Stimulated activated effector memory CD8-positive, alpha-beta T cell treated with anti-CD3 and anti-CD28 coated beads, Interleukin-12 subunit alpha, Interleukin-12 subunit beta, amount 100 ng/mL, for 72 hours (primary cell): Measurements from ENCODE around the gene PCSK4.

ENCODE experiments used
- ATAC-seq: fragments of 150-1000 bp; cut with Tn5 transposase; 2 replicates; pipeline ENCODE4 v1.10.0; 2021
- DNase-seq, 2 donors: peaks; one replicate each; pipeline ENCODE4 v3.0.0; 2021 to 2022; ENCODE audit warnings: low spot score in 2 of 2
- H3K27ac Mint-ChIP-seq: one replicate; pipeline ENCODE4 v1.8.0; 2022; ENCODE audit warnings: mild to moderate bottlenecking, mixed read lengths
- H3K36me3 Mint-ChIP-seq: one replicate; pipeline ENCODE4 v1.8.0; 2022; ENCODE audit warnings: mild to moderate bottlenecking, mixed read lengths
- H3K4me1 Mint-ChIP-seq: one replicate; pipeline ENCODE4 v1.8.0; 2022; ENCODE audit warnings: mixed read lengths
- H3K4me3 Mint-ChIP-seq: one replicate; pipeline ENCODE4 v1.8.0; 2022; ENCODE audit warnings: mild to moderate bottlenecking, mixed read lengths
- H3K9me3 Mint-ChIP-seq: one replicate; pipeline ENCODE4 v1.8.0; 2022; ENCODE audit warnings: mixed read lengths

PCSK4 gene

DNA sequence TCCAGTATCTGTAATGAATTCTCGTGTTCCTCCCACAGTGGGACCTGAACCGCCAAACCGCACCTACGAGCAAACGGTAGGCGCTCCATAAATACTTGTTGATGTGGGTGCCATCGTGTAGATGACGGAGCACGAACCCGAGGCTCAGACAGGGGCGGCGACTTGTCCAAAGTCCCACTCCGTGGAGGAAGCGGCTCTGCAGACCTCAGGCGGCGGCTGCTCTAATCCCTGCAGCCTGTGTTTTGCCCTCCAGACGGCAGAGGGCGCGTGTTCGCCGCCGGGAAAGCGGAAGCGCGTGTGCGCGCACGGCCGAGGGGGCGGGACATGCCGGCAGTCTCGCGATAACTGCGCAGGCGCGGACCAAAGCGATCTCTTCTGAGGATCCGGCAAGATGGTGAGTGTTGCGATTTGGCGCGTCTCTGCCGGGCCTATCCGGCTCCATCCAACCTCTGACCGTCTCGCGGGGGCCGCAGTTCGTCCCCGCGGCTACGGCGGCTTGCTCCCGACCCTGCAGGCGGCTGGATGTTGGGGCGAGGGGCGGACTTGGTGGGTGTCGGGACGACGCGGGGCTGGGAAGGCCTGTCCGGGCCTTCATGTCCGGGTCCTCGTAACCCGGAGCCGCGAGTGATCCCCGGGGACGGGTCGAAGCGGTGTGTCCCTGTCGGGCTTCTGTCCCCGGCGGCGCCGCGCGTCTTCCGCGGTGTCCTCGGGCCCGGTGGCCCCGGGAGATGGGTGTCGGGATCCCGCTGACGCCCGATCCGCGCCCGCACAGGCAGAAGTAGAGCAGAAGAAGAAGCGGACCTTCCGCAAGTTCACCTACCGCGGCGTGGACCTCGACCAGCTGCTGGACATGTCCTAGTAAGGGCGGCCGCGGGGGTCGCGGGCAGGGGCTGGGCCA lies 51.9 kb downstream of the PCSK4 start, which contains the start of gene RPS15:
RPS15 (plus strand) TSS at position 362 of the 898 bp plus-strand sequence; CDS start at position 392, 30 bp downstream.
- H3K9me3 Mint-ChIP-seq, result no peaks in the 10 kb centered on the region
- peaks cover 31% of the 10 kb centered on the region for H3K4me1 Mint-ChIP-seq
- peak within 1 kb of the TSS; percentile 100 for H3K27ac Mint-ChIP-seq
- H3K36me3 Mint-ChIP-seq, result peaks cover 90% of the 10 kb centered on the region
- ATAC-seq (peak; percentile 86), DNase-seq (peak; percentile 96 to 98)
- peak within 1 kb of the TSS; percentile 96 for H3K4me3 Mint-ChIP-seq

- Mint-ChIP-seq H3K4me1 (peaks cover 31% of the 10 kb centered on the region), H3K27ac (peak overlapping the region; percentile 100), H3K36me3 (peaks cover 90% of the 10 kb centered on the region), H3K9me3 (no peaks in the 10 kb centered on the region), H3K4me3 (peak overlapping the region; percentile 96)
- no peak for DNase-seq
- no peak for ATAC-seq
Measured at GRCh38 chr19:1437609-1438008, 52.5 kb downstream of the PCSK4 start.

- Mint-ChIP-seq H3K9me3 (no peaks in the 10 kb centered on the region), H3K27ac (no peak overlapping the region), H3K4me1 (peaks cover 19% of the 10 kb centered on the region), H3K4me3 (no peak overlapping the region), H3K36me3 (peaks cover 90% of the 10 kb centered on the region)
- DNase-seq (no peak), ATAC-seq (no peak)
Measured at GRCh38 chr19:1435378-1435989, 54.7 kb downstream of the PCSK4 start.

DNA sequence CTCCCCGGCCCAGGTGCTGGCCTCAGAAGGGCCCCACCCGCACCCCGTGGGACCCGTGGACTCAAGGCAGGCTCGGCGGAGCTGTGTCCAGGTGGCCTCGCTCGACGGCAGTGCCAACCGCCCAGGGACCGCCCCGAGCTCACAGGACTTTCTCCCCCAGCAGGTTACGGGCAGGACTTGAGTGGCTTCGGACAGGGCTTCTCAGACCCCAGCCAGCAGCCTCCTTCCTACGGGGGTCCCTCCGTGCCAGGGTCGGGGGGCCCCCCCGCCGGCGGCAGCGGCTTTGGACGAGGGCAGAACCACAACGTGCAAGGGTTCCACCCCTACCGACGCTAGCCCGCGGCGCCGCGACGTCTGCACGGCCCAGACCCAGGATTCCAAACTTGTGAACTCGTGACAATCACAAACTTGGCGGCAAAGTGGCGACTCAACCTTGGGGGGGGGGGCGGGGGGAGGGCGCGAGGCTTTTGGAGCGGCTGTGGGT lies 55.5 kb downstream of the PCSK4 start:
- ATAC-seq, result no peak
- Mint-ChIP-seq H3K9me3 (no peaks in the 10 kb centered on the region), H3K27ac (no peak overlapping the region), H3K4me1 (peaks cover 11% of the 10 kb centered on the region), H3K4me3 (no peak overlapping the region), H3K36me3 (peaks cover 90% of the 10 kb centered on the region)
- no peak for DNase-seq

DNA sequence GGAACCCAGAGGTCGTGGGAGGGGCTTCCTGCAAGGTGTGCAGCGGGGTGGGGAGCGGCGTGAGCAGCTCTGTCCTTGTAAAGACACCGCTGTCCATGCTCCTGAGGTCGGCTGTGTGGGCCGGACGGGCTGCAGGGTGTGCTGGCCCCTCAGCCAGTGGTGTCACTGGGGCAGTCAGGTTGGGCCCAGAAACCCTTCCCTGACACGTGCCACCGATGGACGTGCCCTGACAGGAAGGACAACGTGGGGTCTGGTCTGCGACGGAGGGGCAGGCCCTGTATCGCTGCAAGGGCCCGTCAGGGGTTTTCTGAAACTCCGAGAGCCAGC lies 56.1 kb downstream of the PCSK4 start:
- no peak overlapping the region for H3K4me3 Mint-ChIP-seq
- no peaks in the 10 kb centered on the region for H3K9me3 Mint-ChIP-seq
- H3K27ac Mint-ChIP-seq, result no peak overlapping the region
- ATAC-seq (no peak), DNase-seq (no peak)
- peaks cover 86% of the 10 kb centered on the region for H3K36me3 Mint-ChIP-seq
- peaks cover 7% of the 10 kb centered on the region for H3K4me1 Mint-ChIP-seq

DNA sequence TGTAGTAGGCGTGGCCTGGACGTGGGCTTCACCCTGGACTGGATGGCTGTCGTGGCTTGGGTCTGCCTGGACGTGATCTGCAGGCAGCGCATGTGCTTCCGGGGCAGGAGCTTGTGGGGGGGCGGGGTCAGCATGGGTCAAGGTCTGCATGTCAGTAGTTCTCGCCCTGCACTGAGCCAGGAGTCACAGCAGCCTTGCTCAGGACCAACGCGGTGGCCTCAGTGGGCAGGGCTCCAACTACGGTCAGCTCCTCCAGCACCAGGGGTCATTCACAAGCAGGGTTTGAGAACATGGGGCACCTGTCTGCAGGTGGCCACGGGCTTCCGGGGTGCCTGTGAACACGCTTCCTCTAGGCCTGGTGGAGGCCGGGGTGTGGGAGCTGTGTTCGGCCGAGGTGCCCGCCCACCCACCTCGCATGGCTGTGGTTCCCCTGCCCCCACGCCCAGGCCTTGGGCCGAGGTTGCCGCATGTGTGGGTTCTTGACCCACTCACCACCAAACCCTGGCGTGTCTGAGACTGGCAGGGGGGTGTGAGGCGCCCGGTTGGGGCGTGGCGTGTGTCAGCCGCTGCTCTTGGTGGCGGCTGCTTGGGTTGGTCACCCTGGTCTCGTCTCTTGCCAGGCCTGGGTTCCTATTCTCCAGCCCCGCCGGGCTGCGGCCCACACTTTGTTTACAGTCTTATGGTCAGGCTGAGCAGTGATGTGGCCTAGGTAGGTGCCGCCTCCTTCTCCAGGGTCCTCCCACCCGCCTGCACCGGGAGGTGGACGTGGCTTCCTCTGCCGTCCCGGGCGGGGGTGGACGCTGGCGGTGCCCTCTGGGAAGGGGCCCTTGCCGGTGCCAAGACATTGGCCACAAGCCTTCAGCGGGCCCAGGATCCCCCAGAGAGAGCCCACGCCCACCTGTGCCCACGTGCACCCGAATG lies 56.8 kb downstream of the PCSK4 start:
- ATAC-seq (no peak), DNase-seq (no peak)
- no peaks in the 10 kb centered on the region for H3K9me3 Mint-ChIP-seq
- peaks cover 7% of the 10 kb centered on the region for H3K4me1 Mint-ChIP-seq
- H3K27ac Mint-ChIP-seq, result no peak overlapping the region
- peaks cover 85% of the 10 kb centered on the region for H3K36me3 Mint-ChIP-seq
- H3K4me3 Mint-ChIP-seq, result no peak overlapping the region

DNA sequence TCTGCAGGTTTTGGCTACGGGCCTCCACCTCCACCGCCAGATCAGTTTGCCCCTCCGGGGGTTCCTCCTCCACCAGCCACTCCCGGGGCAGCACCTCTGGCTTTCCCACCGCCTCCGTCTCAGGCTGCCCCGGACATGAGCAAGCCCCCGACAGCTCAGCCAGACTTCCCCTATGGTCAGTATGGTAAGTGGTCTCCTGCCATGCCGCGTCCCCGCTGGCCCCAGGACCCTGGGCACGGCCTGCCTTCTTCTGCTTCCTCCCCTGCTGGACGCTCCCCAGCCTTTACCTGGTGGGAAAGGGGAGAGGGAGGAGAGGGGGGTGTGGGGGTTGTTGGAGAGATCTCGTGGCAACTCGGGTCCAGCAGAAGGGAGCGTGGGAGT lies 57.7 kb downstream of the PCSK4 start:
- ATAC-seq (no peak), DNase-seq (no peak)
- no peak overlapping the region for H3K4me3 Mint-ChIP-seq
- no peak overlapping the region for H3K27ac Mint-ChIP-seq
- H3K4me1 Mint-ChIP-seq, result no peaks in the 10 kb centered on the region
- peaks cover 85% of the 10 kb centered on the region for H3K36me3 Mint-ChIP-seq
- no peaks in the 10 kb centered on the region for H3K9me3 Mint-ChIP-seq

GRCh38 chr19:1431759-1432506 lies 58.2 kb downstream of the PCSK4 start:
- no peak for ATAC-seq
- Mint-ChIP-seq H3K9me3 (no peaks in the 10 kb centered on the region), H3K4me1 (no peaks in the 10 kb centered on the region), H3K27ac (no peak overlapping the region), H3K36me3 (peaks cover 87% of the 10 kb centered on the region), H3K4me3 (no peak overlapping the region)
- no peak for DNase-seq
